ENCODE data around the gene EMX1.

EMX1 gene

DNA sequence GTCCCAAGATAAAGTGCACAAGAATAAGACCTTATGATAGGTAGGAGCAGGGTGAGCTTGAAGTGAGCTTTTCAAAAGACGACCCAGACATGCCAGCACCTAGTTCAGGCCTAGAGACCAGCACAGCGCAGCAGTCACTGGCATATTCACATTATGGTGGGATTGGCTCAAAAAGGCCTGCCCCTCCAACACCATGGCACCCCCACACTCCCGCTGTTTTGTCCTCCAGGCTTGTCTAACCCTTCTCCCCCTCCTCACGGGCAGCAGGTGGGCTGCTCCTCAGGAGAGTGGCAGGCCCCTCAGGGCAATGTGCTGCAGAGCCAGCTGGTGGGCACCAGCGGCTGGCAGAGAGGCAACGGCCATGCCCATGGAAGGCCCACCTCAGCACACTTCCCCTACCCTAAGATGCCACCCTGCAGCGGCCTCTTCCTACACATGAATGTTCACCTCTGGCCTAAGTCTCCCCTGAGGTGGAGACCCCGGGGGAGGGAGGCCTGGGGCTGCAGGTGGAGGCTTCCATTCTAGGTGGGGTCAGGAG lies 25.6 kb downstream of the EMX1 start:
- no peak for DNase-seq (ENCODE audit: low read depth in 2 of 3, low spot score in 2 of 3)

DNA sequence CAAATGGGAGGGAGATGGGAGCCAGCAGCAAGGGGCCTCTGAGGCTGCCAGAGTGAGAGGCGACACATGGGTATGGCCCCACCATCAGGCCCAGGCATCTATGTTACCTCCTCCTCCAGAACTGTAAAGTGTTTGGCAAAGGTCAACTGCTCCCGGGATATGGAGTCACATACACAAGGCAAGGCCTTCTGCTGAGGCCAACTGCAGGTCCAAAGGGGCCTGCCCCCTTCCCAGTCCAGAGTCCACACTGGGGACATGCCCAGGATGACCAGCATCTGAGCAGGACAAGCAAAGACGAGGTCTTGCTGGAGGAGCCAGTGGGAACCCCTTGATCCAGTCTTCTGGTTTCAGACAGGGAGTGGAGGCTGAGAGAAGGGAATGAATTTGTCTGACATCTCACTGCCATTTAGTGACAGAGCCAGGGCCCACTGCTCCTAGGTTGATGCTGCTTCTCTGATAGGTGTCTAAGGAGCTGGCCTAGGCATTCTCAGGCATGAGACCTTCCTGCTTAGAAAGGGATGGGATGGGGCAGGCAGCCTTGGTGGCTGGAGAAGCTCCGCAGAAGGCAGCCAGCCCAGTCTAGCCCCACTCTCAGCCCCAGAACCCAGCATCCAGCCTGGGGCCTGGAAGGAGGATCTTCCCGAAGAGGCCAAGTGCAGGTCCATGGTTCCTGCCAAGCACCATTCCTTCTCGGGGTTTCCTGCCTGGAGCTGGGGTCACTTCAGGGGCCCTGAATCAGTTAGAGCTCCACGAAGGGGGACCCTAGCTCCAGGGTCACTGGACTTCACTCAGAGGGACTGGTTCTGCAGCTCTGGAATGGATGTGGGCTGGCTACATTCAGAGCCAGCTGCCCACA lies 26.4 kb downstream of the EMX1 start:
- no peak for DNase-seq (ENCODE audit: low read depth in 2 of 3, low spot score in 2 of 3)

DNA sequence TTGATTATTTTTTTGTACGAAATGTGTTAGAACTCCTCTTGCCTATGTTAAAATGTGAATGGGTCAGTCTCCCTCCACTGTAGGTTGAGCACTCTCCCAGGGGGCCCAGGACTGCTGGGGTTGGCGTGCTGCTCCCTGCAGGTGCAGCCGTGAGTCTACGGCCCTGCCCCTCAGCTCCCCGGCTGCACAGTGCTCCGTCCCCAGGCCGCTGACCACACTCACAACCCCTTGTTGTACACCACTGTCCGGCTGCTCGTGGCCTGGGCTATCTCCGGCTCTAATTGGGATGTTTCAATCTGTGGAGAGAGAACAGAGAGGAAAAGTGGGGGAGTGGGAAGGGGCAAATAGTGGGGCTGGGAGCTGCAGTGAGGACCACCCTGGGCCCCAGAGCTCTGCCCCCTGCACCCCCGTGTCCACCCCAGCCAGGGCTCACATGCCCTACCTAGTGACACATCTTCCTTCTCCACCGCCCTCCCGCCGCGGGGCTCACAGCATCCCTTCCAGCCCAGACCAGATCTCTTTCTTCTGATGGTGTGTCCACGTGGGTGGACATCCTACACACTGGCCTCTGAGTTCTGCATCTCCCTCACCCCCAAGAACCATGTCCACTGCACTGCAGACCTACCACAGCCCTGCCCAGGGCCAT lies 27.6 kb downstream of the EMX1 start:
- no peak for DNase-seq (ENCODE audit: low read depth in 2 of 3, low spot score in 2 of 3)

DNA sequence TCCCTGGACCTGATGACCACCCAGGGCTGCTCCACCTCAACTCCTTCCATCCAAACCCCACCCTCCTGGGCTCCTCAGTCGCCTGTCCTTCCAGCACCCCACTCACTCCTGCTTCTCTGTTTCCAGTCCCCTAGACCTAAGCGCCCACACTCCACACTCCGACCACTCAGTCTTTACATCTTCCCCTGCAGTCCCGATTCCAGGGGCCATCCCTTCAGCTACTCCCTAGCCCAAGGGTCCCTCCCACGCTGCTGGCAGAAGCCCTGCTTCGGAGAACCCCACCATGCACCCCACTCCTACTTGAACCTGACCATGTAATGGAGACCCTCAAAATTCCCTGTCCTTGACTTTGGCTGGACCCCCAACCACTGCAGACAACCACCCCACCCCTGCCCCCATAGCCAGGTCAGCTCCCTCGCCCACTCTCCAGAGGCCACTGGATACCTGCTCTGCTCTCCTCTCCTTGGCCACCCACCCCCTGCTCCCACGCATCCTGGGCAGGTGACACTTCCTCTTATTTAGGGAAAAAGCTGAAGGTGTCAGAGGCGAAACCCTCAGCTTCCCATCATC lies 28.2 kb downstream of the EMX1 start:
- DNase-seq (ENCODE audit: low read depth in 2 of 3, low spot score in 2 of 3), result no peak

DNA sequence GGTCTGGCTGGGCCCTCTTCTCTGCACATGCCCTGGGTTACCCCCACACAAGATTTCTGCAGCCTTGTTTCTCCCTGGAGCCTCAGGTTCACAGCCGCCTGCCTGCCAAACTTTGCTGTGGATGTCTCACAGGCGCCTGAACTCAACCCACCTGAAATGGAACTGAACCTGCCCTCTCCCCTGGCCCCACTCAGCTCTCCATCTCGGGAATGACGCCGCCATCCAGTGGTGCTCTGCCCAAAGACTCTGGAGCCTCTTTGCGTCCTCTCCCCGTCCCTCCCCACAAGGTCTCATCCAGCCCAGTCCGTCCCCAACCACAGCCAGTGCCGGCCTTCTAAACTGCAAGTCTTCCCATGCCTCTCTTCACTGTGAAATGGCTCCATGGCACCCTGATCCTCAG lies 29.1 kb downstream of the EMX1 start:
- DNase-seq (ENCODE audit: low read depth in 2 of 3, low spot score in 2 of 3), result no peak

DNA sequence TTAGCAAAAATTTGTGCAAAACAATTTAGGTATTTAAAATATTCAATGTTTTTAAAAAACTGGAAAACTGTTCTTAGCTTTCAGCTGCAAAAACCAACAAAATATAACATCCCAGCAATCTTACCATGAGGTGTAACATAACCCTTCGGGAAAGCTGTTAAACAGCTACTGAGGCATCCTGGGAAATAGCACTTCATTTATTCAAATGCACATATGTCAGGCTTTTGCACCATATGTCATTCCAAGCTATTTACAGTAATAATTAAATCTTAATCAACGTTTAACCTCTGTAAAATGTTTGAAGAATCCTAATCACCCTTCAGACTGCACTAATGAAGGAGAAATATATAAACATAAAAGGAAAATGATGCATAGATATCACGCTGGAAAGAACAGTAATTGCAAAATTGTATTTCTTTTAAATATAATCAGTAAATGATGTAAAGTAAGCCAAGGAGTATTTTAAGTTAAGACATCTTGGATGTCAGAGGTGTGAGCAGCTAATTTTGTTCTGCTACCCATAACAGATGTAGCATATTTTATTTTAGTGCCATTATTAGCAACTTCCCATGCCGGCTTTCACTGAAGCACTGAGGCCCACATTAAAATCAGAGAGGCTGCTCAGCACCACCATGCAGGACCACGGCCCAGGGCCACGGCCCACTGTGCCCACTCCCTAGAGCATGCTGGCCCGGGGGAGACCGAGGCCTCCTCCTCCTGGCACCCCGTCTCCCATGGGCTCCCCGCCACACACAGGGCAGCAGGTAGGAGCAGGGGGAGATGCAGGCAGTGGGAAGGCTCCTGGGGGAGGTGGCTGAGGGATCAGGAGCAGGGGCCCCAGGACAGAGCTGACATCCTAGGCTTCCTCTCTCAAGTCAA lies 30.9 kb downstream of the EMX1 start:
- no peak for DNase-seq (ENCODE audit: low read depth in 2 of 3, low spot score in 2 of 3)

DNA sequence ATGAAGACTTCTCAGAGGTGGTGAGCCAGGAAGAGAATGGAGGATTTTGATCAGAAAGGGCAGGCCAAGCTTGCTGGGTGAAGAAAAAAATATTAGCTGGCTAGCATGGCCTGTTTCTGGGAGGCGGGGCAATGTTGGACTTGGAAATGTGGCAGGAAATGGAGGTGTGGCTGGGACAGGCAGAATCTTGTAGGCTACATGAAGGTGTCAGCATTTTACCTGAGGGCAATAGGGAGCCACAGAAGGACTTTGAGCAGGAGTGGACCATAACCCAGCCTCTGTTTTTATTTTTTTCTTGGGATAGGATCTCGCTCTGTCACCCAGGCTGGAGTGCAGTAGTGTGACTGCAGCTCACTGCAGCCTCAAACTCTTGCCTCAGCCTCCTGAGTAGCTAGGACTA lies 31.7 kb downstream of the EMX1 start:
- DNase-seq (ENCODE audit: low read depth in 2 of 3, low spot score in 2 of 3), result no peak

DNA sequence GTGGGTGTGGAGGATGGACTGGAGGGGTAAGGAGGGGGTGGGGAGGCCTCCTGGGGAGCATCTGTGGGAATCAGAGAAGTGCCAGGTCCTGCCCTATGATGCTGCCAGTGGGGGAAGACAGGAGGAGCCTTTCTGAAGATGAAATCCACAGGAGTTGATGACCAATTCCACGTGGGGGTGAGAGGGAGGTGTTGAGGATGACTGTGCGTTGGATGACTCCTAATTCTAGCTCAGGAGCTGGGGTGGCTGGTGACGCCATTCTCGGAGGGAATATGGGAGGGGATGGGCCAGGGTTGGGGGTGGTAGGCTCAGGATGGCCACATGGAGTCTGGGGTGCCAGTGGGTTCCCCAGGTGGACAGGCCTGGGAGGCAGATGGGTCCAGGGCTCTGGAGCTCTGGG lies 32.3 kb downstream of the EMX1 start:
- no peak for DNase-seq (ENCODE audit: low read depth in 2 of 3, low spot score in 2 of 3)

DNA sequence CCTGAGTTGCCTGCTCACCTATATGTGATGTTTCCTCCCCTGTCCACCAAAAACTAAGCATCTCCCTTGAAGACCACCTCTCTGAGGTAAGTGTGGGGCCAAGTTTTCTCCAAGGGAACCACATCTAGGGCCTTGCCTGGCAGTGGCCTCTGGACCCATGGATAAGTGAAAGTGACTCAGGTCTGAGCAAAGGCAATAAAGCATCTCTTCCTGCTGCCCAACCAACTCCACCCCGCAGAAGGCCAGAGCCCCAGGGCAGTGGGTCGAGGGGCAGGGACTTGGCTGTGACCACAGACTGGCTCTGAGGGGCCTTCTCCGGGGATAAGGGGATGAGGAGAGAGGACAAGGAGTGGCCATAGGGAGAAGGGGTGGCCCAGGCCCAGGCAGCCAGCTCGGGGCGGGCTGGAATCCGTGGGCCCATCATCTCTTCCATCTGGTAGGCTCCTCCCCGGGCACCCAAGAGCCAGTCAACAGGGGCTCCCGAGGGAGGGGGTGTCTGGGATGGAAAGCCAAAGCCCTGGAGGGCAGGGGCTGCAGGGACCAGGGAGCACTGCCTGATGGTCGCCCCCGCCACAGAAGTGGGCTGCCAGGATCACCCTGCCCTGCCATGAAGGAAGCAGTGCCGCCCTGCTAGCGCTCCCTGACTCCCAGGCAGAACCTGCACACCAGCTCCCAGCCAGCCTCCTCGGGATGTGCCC lies 33.4 kb downstream of the EMX1 start:
- no peak for DNase-seq (ENCODE audit: low read depth in 2 of 3, low spot score in 2 of 3)

DNA sequence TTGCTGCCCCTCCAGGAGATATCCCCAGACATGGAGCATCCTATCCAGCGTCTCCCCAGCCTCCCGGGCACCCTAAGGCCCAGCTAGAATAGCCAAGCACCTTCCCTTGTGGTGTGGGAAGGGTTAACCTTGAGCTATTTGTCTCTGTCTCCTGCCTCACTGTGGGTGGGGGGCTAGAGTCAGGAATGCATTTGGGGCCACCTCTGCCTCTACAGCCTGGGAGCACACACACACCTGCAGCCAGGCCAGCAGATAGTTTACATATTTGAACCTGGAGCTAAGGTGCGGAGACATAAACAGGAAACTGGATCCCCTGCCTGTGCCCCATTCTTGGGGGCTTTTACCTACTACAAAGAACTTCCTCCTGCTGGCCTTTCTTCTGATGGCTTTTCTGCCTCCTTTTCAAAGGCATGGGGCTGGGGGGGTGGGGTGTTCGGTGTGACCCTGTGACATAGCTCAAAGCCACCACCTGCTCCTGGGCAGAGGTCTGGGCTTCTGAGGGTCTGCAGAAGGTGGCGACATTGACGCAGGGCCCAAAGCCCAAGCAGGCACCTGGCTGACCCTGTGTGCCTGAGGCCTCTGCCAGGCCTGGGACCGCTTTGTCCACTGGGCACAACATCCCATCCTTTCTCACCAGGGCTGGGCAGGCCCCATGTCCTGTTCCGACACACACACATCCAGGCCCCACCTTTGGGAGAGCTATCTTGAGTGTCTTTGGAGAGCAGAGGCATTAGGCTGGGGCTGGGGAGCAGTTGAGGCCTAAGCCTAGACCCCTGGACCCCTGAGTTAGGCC lies 34.2 kb downstream of the EMX1 start:
- DNase-seq (ENCODE audit: low read depth in 2 of 3, low spot score in 2 of 3), result no peak

DNA sequence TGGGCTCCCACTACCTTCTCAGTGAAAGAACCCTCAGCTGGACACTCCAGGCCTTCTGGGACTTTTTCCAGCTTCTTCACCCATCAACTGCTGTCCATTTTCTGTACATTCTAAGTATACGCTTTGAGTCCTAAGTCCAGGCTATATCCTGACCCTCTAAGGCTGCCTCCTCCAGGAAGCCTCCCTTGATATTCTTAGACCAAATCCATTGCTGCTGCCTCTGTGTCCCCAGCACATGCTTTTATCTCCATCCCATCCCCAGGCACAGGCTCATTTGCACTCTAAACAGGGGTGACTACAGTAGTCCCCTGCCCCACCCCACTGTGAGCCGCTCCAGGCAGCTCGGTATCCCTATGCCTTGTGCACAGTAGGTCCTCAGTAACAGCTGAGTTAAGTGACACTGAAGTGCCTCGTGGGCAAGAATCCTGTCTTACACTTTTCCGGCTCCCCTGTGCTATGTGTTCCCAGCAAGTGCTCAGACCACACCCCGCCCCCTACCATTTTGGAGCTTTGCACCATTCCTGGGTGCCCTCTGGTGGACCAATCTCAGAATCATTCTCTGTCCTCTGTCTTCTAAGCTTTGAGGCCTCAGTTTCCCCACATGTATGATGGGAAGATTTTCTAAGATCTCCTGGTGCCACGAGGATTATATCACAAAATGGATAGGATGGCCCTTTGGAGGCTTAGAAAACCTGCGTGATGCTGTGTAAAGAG lies 34.9 kb downstream of the EMX1 start:
- no peak for DNase-seq (ENCODE audit: low read depth in 2 of 3, low spot score in 2 of 3)

DNA sequence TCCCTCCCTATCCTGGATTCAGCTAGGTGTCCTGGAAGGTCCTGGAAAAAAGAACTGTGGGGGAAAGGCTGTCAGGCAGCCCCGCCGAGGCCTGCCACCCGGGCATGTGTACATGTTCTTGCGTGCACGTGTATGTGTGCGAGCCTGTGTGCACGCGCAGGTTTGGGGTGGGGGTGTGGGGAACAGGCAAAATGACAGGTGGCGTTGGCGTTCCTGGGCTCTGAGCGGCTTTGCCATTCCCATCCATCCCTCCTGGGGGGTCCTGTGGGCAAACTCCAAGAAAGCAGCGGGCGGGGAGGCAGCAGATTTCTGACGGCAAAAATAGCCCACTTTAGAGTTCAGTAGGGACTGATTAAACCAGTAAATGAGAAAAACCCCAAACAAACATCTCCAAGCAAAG lies 35.6 kb downstream of the EMX1 start:
- no peak for DNase-seq (ENCODE audit: low read depth in 2 of 3, low spot score in 2 of 3)

DNA sequence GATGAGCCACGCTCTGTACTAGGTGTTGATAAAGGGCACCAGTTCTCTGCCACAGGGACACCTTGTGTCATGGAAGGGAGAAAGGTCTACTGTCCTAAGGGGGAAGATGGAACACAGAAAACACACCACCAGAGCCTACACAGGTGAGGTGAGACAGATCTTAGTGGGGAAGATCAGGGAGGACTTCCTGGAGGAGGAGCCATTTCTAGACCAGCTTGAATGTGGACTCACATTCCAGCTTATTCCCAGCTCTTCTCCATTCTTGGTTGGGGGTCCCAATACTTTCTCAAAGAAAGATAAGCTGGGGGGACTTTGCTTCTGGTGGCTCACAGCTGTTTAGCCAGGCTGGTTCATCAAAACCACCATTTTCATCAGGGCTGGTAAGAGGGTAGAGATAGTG lies 36.2 kb downstream of the EMX1 start:
- DNase-seq (ENCODE audit: low read depth in 2 of 3, low spot score in 2 of 3), result no peak

DNA sequence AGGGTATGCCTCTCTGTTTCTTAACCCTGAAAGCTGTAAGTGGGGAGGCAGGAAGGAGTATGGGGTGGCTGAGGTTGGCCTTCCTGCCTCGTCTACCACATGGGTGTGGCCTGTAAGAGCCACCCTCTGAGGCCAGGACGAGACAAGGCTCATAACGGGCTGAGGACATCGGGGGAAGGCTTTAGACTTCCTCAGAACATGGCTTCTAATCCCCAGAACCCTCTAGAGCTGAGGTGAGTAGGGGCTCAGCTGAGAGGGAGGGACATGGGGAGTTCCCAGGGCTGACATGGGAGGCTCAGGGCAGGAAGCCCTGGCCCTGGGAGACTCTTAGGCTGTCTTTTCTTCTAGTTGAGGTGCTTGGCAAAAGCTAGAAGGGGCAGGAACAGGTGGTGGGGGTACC lies 36.7 kb downstream of the EMX1 start:
- DNase-seq (ENCODE audit: low read depth in 2 of 3, low spot score in 2 of 3), result no peak

DNA sequence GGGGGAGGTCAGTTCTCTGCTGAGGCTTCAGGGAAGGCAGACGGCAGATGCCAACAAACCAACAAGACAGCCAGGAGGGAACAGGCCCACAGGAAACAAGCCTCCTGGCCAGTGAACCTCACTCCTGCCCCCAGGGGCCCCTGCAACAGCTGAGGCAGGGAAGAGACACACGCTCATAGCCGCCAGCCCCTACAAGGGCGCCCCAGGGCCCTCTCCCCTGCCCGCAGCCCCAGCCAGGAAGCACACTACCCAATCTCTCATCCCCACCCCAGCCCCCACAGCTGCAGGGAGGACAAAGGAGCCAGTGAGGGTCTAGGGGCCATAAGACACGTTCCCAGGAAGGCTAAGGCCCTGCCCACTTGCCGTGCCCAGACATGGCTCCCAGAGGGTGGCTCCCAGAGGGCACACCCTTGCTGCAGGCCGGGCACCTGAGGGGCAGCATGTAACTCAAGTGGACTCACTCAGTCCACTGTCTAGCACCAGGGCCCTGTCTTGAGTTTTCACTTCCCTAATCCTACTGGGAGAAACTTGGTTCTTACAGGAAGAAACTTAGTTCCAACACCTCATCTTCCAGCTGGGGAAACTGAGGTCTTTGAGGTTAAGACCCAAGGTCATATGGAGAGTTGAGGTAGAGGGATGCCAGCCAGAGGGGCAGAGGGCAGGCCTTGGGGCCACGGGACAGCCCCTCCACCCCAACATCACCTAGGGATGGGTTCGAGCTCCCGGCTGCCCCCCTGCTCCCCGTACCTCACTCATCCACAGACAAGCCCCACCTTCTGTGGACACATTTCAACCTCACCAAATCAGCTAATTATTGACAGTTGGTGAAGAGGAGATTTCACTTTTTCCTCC lies 37.3 kb downstream of the EMX1 start:
- no peak for DNase-seq (ENCODE audit: low read depth in 2 of 3, low spot score in 2 of 3)

DNA sequence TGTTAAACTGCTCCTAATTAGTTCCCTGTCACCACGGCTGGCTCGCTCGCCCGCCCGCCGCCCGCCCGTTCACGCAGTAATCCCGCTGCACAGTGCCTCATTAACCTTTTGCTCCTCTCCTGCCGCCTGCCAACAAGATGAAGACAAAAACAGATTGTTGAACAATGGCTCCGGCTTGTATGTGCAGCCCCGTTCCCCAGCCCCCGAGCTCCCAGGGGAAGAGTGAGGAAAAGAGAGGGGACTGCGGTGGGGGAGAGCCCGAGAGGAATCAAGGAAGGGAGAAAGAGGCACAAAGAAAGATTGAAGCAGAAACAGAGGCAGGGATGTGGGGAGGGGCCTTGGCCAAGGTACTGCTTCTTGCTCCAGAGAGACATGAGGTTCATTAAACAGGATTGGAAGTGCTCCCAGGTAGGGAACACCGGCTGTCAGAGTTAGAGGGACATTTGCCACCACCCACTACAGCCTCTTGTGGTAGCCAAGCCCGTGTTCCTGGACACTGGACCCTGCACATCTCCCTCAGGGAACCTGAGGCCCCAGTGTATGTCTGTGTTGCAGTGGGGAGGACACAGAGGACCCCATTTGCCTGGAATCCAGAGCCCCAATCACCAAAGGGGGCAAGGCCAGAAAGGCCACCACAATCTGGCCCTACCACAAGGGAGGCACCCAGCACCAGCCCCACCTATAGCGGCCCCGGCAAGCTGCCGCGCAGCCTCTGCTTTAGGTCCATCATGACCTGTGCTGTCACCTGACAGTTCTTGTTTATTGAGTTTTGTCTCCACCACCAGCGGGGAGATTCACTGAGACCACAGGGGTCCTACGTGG lies 38.1 kb downstream of the EMX1 start:
- no peak for DNase-seq (ENCODE audit: low read depth in 2 of 3, low spot score in 2 of 3)

DNA sequence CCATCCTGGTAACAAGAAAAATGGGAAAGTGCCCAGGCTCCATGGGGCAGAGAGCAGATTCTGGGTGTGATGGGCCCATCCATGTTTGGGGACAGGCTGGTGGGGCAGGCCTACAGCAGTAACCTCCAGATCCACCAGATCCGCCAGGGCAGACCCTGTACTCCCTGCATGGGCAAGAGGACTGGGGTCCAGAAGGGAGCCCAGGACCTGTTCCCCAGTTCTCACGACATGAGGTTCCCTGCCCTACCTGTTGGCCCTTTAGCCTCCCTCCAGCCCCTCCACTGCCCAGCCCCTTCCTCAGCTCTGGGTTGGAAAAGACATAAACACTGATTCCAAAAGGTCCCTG lies 38.7 kb downstream of the EMX1 start:
- DNase-seq (ENCODE audit: low read depth in 2 of 3, low spot score in 2 of 3), result no peak

DNA sequence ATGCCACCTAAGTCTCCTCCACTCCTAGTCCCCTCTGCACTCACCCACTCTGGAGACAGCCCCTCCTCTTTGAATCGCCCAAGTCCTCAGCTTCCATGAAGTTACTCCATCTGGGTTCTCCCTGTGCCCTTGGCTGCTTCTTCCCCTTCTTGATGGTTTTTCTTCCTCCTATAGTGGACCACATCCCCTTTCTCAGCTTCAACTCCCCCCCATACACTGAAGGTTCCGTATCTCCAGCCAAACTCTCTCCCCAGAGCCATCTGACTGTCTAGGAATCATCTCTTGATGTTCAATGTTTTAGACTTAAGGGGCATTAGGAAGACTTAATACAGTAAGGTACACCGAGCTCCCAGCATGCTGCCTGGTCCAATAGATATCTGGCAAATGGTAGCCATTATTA lies 39.6 kb downstream of the EMX1 start:
- DNase-seq (ENCODE audit: low read depth in 2 of 3, low spot score in 2 of 3), result no peak

Data from activated CD8-positive, alpha-beta memory T cell treated with anti-CD3 and anti-CD28 coated beads for 48 hours (primary cell).